Islet precursor cell (in vitro differentiated cells): ENCODE results near the gene MCAT.

ENCODE experiments used
- DNase-seq: peaks from one replicate; pipeline ENCODE4 v3.0.0-alpha.2; 2018

MCAT gene

DNA sequence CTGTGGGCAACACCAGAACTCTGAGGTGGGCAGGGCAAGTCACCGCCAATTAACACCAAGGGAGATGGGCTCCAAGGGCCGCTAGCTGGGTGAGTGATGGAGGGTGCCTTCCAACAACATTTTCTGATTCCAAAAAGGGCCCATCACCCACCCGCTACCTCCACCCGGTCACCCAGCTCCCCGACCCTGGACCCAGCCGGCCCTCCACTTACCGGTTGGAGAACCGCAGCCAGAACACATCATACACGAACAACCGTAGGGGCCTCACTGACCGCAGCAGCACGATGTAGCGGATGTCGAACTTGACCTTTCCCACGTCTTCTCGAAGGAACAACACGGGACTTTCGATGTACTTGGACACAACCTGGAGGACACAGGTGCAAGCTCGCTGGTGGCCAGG, 29.0 kb upstream of the MCAT start:
- DNase-seq = no peak

DNA sequence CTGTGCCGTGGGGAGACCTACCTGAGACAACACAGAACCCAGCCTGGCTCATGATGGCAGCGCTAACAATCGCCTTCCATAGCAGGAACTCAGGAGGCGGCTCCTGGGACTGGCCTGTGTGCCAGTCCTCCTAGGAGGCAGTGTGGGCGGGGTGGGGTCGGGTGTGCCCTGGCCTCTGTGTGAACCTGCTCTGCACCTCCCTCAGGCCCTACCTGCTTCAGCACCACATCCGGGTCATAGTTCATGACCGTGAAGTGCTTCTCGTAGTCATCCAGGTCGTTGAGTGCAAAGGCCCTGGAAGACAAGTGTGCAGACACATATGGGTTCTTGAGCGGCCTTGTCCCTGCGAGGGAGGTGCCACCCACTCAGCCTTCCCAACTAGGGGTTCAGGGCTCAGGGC, 28.4 kb upstream of the MCAT start:
- DNase-seq = no peak

DNA sequence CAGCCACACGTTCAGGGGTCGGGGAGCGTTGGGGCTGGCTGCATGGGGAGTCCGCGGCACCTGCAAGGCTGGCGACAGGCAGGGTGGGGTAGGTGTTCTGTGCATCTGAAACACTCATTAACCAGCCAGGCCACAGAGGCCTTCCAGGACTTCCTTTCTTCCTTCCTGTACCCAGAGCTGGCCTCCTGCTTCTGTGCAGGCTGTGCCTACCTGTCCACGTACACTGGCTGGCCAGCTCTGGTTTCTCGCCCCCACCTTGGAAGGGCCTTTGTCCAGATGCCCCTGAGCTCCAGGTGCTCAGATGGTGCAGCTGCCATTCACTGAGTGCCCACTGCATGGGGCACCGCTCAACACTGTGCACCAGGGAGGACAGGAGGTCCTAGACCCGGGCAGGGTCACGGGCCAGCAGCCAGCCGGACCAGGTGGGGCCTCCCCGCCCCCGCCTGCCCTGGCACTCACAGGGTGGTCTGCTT, 27.9 kb upstream of the MCAT start:
- DNase-seq = no peak

DNA sequence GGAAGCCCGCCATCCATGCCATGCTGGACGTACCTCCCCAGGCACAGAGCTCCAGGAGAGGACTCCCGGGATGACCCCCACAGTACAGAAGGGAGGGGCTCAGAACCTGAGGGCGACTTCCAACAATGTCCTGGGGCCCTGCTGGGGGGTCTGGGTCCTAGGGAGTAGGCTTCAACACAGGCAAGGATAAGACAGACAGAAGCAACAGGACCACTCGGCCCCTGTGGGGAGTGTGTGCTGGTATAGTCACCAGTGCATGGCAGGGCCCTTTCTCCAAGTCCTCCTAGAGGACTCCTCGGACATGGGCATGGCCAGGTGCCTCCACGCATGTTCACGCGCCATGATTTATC, 26.9 kb upstream of the MCAT start:
- DNase-seq = no peak

DNA sequence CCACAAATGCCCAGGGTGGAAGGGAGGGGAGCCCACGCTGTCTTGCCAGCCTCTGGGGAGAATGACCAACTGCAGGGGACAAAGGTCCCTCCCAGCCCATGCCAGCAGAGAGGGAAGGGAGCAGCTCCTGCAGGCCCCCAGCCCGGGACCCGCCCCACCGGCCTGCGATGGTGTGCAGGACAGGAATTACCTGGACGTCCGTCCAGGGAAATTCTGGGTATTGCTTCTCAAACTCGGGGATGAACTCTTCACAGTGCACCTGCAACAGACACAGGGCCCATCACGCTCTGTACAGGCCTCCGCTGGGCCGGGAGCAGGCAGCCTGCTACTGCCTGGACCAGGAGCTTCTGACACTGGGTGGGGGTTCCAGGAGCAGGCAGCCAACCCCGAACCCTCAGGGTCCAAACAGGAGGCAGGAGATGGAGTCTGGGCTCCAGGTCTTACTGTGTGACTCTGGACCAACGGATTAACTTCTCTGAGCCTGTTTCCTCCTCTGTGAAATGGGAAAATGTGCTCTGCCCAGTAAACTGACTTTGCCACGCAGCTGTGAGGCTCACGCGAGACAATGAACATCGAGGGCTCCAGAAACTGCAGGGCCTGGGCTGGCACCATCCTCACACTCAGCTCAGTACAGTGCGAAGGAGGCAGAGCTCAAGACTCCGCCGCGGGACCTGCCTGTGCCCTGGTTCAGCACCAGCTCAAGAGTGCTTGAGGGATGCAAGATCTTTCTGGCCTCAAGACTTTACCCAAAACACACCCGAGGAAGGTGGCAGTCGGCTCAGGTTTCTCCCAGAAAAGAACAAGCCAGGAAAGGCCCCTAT, 26.3 kb upstream of the MCAT start:
- no peak for DNase-seq

DNA sequence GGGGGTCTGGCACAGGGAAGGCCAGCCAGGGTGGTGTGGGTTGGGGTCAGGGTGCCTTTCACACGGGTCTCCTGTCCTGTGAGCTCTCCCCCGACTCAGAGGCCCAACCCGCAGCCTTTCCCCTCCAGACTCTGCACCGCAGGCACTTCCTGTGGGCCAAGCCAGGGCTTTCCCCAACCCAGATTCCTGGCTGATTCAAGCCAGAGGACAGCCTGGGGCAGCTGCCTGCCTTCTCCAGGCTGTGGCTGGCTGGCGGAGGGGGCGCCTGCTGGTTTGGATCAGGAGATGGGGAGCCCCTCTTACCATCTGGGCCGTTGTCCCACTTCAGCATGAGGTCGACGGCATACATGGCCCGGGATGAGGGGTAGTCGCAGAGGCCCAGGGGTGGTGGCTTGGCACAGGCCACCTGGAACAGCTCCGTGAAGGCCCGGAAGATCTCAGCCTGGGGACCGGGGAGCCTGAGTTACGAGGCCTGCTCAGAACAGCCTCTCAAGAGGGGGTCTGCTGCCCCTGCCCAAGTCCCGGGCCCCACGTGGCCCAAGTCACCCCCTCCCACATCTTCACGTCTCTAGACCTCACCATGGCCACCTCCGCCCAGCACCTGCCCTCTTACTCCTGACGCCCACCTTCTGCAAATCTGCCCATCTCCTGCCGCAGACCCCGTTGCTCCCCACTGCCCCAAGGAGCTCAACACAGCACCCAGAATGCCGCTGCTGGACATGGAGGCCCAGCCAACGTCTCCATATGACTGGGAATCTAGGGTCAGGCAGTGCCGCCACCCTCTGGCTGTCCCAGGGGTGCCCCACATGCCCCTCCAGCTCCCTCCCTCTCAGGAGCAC, 25.5 kb upstream of the MCAT start:
- DNase-seq = no peak

DNA sequence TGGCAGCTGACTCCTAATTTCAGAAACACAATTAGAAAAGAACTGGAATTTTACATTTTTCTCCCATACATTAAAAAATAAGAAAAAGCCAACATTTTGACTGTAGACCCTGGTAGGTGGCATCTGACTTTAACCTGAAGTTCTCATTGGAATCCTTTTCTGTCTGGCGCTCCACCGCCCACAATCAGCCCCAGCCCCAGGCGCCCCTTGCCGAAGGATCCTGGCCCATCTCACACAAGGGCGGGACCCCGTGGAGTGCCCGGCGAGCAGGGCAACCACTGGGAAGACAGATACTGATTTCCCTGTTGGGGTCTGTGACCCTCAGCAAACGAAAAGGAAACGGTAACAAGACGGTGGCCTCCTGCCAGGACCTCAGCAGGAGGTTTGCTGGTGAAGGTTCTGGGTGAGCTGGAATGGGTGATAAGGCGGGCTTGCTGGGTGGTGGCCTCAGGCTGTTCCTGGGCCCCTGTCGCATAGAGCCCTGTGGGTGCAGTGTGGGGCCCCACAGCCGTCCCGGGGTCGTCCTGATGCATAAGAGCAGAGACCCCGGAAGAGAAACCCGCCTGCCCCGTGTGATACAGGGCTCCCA, 23.9 kb upstream of the MCAT start:
- no peak for DNase-seq

DNA sequence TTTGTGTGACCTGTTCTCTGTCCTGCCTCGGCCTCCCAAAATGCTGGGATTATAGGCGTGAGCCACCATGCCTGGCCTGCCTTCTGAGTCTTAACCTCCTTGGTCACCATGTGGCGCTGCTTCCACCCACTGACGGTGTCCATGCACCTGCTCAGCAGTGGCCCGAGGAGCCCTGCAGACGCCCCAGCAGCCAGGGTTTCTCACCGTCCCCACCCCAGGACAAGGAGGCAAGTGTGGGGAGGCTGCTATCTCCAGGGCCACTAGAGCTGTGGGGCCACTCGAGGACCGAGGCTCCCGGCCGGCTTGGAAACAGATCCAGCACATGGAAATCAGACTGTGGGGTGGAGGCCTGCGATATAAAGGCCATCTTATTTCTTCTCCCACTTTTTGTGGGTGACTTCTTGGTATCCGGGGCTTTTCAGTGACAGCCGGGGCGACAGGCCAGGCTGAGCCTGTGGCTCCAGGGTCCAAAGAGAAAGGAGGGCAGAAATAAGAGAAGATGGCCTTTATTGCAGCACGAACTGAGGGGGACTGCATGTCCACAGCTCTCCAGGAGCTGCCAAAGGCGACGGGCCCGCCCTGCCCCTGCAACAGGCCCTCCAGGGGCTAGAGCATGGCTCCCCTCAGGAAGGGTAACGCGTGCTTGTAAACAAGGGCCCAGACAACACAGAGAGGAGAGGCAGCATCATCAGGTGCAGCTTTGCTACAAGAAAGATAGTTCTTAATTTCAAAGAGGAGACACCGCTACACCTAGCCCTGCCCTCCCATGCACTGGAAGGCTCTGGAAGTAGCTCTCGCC, 23.1 kb upstream of the MCAT start:
- no peak for DNase-seq

DNA sequence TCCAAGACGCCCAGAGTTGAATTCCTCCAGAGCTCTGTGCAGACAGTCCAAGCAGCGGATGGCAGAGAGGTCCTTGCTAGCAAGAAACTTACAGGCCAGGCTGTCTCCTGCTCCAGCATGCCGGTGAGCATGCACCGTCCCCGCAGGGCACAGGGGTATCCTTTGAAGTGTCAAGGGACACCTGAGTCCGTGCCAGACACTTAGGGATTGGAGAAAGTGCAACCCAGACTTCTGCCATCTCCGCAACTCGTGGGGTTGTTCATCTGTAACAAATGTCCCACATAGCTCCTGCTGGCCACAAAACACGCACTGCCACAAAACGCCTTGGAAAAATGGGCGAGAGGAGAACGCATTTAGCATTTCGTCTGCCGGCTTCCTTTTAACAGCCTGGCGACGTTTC, 21.4 kb upstream of the MCAT start:
- no peak for DNase-seq

DNA sequence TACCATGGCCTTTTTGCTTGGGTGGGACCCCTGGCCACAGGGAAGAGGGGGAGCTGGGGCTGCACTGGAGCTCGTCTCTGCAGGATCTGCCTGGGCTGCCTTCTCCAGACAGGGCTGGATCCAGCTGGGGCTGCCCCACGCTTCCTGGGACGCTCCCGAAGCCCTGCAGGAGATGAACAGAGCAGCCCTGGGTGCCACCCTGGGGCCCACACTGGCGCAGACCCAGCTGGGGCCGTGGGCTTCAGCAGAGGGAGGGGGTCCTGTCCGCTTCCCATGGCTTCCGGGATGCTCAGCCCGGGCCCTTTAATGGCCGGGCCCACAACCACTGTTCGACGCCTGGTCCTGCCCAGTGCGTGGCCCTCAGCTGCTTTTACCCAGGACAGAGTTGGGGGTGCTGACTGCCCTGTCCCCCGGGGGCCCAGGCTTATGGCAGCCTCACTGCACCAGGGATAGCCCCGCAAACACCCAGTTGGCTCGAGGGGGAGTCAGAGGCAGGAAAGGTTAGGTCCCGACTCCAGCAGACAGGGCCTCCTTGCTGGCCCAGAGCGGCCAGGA, 20.1 kb upstream of the MCAT start:
- no peak for DNase-seq

DNA sequence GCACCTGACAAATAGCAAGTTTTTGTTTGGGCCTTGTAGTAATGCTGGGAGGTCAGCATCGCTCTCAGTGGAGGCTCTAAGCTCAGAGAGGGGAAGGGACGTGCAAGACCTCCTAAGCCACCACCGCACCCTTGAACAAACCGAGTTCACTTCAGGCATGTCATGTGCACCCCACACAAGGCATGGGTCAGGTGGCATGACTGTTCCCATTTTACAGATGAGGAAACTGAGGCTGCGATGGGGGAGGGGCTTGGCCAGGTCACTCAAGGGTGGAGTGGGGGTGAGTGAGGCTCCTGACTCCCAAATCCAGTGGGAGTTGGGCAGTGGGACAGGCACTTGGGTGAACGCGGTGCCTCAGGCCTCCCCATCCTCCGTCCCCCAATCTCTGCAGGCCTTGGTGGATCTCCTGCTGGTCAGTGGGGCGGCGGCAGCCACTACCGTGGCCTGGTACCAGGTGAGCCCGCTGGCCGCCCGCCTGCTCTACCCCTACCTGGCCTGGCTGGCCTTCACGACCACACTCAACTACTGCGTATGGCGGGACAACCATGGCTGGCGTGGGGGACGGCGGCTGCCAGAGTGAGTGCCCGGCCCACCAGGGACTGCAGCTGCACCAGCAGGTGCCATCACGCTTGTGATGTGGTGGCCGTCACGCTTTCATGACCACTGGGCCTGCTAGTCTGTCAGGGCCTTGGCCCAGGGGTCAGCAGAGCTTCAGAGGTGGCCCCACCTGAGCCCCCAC, 19.4 kb upstream of the MCAT start:
- no peak for DNase-seq

DNA sequence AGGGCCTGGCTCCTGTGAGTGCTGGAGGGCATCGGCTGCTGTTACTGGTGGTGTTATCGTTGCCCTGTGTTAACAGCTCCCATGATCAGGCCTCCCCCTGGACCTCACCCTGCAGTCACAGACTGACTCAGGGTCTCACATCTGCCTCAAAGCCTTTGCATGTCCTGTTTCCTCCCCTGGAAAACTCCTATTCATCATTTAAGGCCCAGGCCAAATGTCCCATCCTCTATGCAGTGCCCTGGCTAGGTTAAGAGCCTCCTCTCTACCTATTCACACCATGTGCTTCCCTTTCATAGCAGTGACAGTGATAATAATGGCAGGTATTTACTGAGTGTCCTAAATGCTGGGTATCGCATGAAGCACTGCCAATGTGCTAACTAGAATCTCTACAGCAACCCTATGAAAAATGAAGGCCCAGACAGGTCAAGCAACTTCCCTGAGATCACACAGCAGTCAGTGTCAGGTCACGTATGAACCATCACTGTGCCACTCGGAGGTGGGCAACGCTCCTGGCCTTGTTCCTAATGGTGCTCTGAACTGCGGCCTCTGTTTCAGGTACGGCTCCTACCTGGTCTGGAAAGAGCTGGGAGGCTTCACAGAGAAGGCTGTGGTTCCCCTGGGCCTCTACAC, 17.4 kb upstream of the MCAT start:
- DNase-seq = no peak

DNA sequence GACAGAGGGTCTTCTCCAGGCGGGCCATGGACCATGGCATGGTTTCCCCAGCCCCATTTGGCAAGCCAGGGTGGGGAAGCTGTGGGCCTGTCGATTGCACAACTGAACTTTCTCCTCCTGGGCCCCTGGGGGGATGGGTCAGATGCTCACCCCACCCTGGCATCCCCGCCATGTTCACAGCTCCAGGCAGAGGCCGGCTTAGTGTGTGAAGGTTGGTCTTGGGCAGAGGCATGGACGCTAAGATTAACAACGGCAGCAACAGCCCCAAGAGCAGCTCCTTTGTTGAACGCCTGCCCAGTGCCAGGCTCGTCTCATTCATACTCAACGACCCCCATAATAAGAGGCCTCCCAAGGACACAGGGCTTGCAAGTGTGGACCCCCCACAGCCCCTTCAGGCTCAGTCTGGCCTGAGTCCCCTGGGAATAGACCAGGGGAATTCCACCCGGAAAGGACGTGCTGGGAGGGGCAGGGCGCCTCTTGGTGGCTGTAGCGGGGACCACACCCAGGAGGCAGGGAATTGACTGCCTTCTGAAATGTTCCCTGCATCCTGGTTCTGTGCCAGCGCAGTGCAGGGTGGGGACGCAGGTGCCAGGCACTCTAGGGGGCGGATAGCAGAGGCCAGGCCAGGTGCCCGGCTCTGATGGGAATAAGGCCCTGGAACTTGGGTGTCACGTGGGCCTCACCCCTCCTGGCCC, 16.4 kb upstream of the MCAT start:
- DNase-seq = no peak

DNA sequence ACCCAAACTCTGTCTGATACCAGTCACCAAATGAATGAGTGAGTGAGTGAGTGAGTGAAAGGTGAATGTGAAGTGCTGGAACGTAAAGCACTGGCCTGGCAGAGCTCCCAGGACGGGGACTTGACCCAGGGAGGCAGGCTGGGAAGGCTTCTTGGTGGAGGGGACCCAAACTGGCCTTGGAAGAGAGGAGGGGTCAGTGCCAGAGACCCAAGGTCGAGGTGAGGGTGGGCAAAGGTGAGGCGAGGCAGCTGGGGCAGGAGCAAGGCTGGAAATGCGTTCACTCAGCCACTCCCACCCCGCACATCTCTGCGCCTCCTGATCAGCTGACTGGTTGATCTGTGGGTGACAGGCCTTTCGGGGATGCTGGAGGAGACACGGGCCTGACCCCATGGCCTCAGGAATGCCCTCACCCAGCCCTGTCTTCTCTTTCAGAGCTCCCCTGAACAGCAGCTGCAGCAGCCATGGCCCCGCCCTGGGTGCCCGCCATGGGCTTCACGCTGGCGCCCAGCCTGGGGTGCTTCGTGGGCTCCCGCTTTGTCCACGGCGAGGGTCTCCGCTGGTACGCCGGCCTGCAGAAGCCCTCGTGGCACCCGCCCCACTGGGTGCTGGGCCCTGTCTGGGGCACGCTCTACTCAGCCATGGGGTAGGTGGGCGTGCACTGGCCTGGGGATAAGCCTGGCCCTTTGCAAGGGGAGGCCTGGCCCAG, 15.7 kb upstream of the MCAT start:
- DNase-seq = no peak

DNA sequence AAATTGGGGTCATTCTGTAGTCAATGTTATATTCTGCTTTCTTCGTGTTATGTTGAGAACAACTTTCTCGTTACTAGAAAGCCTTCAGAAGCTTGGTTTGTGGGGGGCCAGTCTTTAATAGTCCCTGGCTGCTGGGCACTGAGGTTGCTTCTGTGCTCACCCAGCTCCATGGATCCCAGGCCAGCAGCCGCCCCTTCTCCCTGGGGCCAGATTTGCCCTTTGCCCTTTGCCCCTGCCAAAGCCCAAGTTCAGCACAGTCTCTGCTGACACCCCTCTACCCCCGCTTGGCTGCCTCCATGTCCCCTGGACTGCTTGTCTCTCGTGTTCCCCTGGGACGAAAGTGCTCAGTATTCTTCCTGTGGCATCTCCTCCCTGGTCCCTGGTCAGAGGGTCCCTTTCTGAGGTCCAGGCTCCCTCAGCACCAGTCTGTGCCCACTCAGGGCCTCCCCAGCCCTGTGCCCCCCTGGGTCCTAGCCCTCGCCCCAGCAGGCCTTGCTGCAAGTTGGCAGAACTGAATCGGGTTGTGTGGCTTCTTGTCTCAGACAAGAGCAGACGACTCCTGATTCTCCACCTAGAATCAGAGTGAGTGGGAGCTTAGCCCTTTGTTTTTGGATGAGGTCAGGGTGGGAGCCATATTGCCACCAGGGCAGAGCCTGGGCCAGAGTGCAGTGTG, 14.8 kb upstream of the MCAT start:
- DNase-seq = no peak

DNA sequence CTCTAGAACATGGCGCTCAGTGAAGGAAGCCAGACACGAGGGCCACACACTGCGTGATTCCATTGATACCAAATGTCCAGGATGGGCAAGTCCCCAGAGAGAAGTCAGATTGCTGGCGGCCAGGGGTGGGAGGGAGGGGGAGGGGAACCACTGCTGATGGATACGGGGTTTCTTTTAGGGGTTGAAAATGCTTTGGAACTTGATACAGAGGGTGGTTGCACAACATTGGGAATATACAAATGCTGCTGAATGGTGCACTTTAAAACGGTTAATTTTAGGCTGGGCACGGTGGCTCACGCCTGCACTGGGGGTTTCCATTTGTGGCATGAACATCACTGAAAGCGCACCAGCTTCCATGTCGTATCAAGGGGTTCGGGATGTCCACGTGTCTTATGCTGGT, 13.2 kb upstream of the MCAT start:
- DNase-seq = no peak

DNA sequence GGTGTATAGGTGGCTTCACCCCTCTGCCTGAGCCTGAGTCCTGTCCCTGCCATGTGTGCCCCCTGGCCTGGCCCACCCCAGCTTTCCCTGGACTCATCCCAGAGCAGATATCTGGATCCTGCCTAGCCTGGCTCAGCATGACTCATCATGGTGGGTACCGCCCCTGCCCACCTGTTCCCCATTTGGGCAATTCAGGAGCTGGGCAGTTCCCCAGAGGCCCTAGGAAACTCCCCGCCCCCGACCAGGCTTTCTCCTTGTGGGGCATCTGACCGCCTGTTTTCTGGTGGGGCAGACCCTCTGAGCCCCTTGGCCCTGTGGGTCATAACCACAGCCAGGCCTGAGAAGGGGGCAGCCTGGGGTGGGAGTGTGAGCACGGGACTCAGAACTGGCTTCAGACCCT, 12.6 kb upstream of the MCAT start:
- no peak for DNase-seq

DNA sequence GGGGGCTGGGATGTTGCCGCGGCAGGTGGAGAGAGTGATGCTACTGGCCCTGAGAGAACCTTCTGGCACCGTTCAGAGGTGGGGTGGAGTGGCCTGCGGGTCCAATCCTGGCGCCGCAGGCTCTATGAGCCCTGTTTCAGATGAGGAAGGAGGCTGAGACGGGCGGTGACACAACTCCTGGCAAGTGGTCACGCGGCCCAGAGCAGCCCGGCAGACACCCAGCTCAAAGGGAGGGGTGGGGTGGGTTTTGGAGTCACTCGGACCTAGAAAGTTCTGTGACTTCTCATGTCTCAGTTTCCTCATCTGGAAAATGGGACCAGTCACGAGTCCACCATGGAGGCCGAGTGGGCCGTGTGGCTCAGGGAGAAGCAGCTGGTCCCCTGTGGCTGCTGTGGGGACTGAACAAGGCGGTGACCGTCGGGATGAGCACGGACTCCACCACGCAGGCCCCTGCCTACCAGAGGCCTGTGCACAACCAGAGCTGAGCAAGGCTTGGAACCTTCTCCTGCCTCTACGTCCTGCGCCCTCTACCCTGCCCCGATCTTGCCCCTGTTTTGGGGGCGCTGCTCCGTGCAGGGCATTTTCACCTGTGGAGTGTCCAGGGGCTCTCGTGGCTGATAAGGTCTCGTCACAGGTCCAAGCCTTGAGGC, 11.8 kb upstream of the MCAT start:
- no peak for DNase-seq

DNA sequence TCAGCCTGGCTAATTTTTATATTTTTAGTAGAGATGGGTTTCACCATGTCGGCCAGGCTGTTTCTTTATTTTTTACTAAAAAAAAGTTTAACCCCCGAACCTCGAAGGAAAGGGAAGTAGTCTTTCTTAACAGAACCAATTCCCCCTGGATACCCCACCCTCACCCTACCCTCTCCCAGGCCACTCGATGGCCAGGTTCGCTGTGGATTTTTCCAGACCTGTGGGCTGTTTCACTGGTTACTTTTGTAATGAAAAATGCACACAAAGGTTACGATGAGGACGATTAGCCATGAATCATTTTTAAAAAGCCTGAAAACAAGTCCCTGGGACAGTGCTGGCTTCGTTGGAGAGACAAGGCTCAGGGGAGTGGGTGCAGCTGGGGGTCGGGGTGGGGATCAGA, 10.7 kb upstream of the MCAT start:
- DNase-seq = no peak
